ENCODE results near the gene USH1G.
A peak's percentile ranks its signal among the peaks of the same experiment; 100 is the strongest.

The USH1G gene

GRCh38 chr17:74874615-74875037 lies 48.4 kb downstream of the USH1G start:
- no peak for TF ChIP-seq CTCF (IDR thresholded peaks at IDR 0.05; ENCODE audit: poor library complexity, severe bottlenecking)
- H3K27ac ChIP-seq (ENCODE audit: poor library complexity, severe bottlenecking): no peak overlapping the region
- H3K9me3 ChIP-seq (ENCODE audit: severe bottlenecking): no peaks in the 10 kb centered on the region
- H3K27me3 ChIP-seq (ENCODE audit: insufficient read depth, poor library complexity, severe bottlenecking): no peaks in the 10 kb centered on the region
- 0 out of 2 replicates have a peak, but pooled peaks cover 4% of the 10 kb centered on the region for H3K36me3 ChIP-seq (ENCODE audit: low read depth)
- no peak overlapping the region for H3K4me3 ChIP-seq (ENCODE audit: severe bottlenecking)
- DNase-seq (ENCODE audit: low spot score) (no peak), ATAC-seq (ENCODE audit: low read depth) (no peak)
- H3K4me1 ChIP-seq (ENCODE audit: insufficient read depth, poor library complexity, severe bottlenecking): peaks cover 6% of the 10 kb centered on the region

GRCh38 chr17:74873874-74874614 lies 49.0 kb downstream of the USH1G start:
- 0 out of 2 replicates have a peak, but pooled peaks cover 4% of the 10 kb centered on the region for H3K36me3 ChIP-seq (ENCODE audit: low read depth)
- H3K4me3 ChIP-seq (ENCODE audit: severe bottlenecking): peak overlapping the region; percentile 55
- no peaks in the 10 kb centered on the region for H3K9me3 ChIP-seq (ENCODE audit: severe bottlenecking)
- H3K27ac ChIP-seq (ENCODE audit: poor library complexity, severe bottlenecking): peak overlapping the region; percentile 40
- no peaks in the 10 kb centered on the region for H3K27me3 ChIP-seq (ENCODE audit: insufficient read depth, poor library complexity, severe bottlenecking)
- peaks cover 6% of the 10 kb centered on the region for H3K4me1 ChIP-seq (ENCODE audit: insufficient read depth, poor library complexity, severe bottlenecking)
- no peak for ATAC-seq (ENCODE audit: low read depth)
- no peak for DNase-seq (ENCODE audit: low spot score)
- no peak for TF ChIP-seq CTCF (IDR thresholded peaks at IDR 0.05; ENCODE audit: poor library complexity, severe bottlenecking)

GRCh38 chr17:74873037-74873873 lies 49.8 kb downstream of the USH1G start:
- Histone ChIP-seq H3K36me3 (ENCODE audit: low read depth) (0 out of 2 replicates have a peak, but pooled peaks cover 4% of the 10 kb centered on the region), H3K27ac (ENCODE audit: poor library complexity, severe bottlenecking) (peak overlapping the region; percentile 40), H3K4me3 (ENCODE audit: severe bottlenecking) (peak overlapping the region; percentile 55), H3K4me1 (ENCODE audit: insufficient read depth, poor library complexity, severe bottlenecking) (peaks cover 2% of the 10 kb centered on the region), H3K27me3 (ENCODE audit: insufficient read depth, poor library complexity, severe bottlenecking) (no peaks in the 10 kb centered on the region), H3K9me3 (ENCODE audit: severe bottlenecking) (no peaks in the 10 kb centered on the region)
- TF ChIP-seq CTCF (IDR thresholded peaks at IDR 0.05; ENCODE audit: poor library complexity, severe bottlenecking): no peak
- ATAC-seq (ENCODE audit: low read depth) (peak; percentile 92), DNase-seq (ENCODE audit: low spot score) (peak; percentile 99)

- Histone ChIP-seq H3K4me3 (ENCODE audit: severe bottlenecking) (peak within 1 kb of the TSS; percentile 55), H3K4me1 (ENCODE audit: insufficient read depth, poor library complexity, severe bottlenecking) (no peaks in the 10 kb centered on the region), H3K27me3 (ENCODE audit: insufficient read depth, poor library complexity, severe bottlenecking) (no peaks in the 10 kb centered on the region), H3K27ac (ENCODE audit: poor library complexity, severe bottlenecking) (peak within 1 kb of the TSS; percentile 40), H3K9me3 (ENCODE audit: severe bottlenecking) (no peaks in the 10 kb centered on the region), H3K36me3 (ENCODE audit: low read depth) (0 out of 2 replicates have a peak, but pooled peaks cover 4% of the 10 kb centered on the region)
- no peak for TF ChIP-seq CTCF (IDR thresholded peaks at IDR 0.05; ENCODE audit: poor library complexity, severe bottlenecking)
- DNase-seq (ENCODE audit: low spot score) (no peak), ATAC-seq (ENCODE audit: low read depth) (peak; percentile 75)
Observed at GRCh38 chr17:74872313-74873036, 50.6 kb downstream of the USH1G start, which contains the start of gene FDXR. Gene FDXR, minus strand, starts transcription at chr17:74872994. Its CDS starts 50 bp downstream, at chr17:74872944.

Measured in RWPE2 (cell line).